Activated CD8-positive, alpha-beta memory T cell treated with anti-CD3 and anti-CD28 coated beads for 48 hours (primary cell): ENCODE data around the gene FBXL17.

ENCODE experiments used
- DNase-seq, 3 experiments: peaks; one replicate each; pipeline ENCODE4 v3.0.0-alpha.2; 2020; ENCODE audit warnings: low read depth in 2 of 3, low spot score in 2 of 3

Gene FBXL17

GRCh38 chr5:107869438-107870115 lies 512.3 kb downstream of the FBXL17 start:
- no peak for DNase-seq

GRCh38 chr5:107868650-107869409 lies 513.1 kb downstream of the FBXL17 start:
- DNase-seq: no peak

GRCh38 chr5:107867266-107867665 lies 514.6 kb downstream of the FBXL17 start:
- DNase-seq: no peak

GRCh38 chr5:107864793-107865192 lies 517.1 kb downstream of the FBXL17 start:
- DNase-seq: no peak

GRCh38 chr5:107863125-107863524 lies 518.8 kb downstream of the FBXL17 start:
- no peak for DNase-seq

GRCh38 chr5:107861565-107861964 lies 520.3 kb downstream of the FBXL17 start:
- no peak for DNase-seq

GRCh38 chr5:107860044-107860443 lies 521.9 kb downstream of the FBXL17 start:
- no peak for DNase-seq

- DNase-seq: no peak
Observed at GRCh38 chr5:107858788-107859187, 523.1 kb downstream of the FBXL17 start.

- no peak for DNase-seq
Observed at GRCh38 chr5:107858324-107858723, 523.6 kb downstream of the FBXL17 start.

GRCh38 chr5:107857785-107858184 lies 524.1 kb downstream of the FBXL17 start:
- no peak for DNase-seq

- no peak for DNase-seq
Observed at GRCh38 chr5:107855171-107855570, 526.7 kb downstream of the FBXL17 start.

- no peak for DNase-seq
Observed at GRCh38 chr5:107853696-107854095, 528.2 kb downstream of the FBXL17 start.

- DNase-seq: no peak
Observed at GRCh38 chr5:107853031-107853430, 528.9 kb downstream of the FBXL17 start.

GRCh38 chr5:107849118-107849517 lies 532.8 kb downstream of the FBXL17 start:
- DNase-seq: no peak

- DNase-seq: no peak
Observed at GRCh38 chr5:107840592-107840991, 541.3 kb downstream of the FBXL17 start.

- no peak for DNase-seq
Observed at GRCh38 chr5:107840161-107840560, 541.7 kb downstream of the FBXL17 start.

GRCh38 chr5:107835096-107835495 lies 546.8 kb downstream of the FBXL17 start:
- DNase-seq: no peak

GRCh38 chr5:107832746-107833145 lies 549.2 kb downstream of the FBXL17 start:
- no peak for DNase-seq

GRCh38 chr5:107831612-107832395 lies 550.1 kb downstream of the FBXL17 start:
- no peak for DNase-seq

- DNase-seq: no peak
Observed at GRCh38 chr5:107830750-107831149, 551.1 kb downstream of the FBXL17 start.

GRCh38 chr5:107826311-107827000 lies 555.4 kb downstream of the FBXL17 start:
- DNase-seq: no peak
